H1 (cell line): Measurements from ENCODE around the gene MFN1. TPM values are rescaled to one million over a fixed set of nuclear protein-coding genes. Genes with fewer than 3 reads are reported as not detected.

Experiments
- CTCF ChIA-PET: fragments of 300-600 bp; sonication (Branson Sonifier 250); formaldehyde crosslinking; loops from one replicate; lab custom pipeline; 2021; ENCODE audit not compliant: partially characterized antibody; lab: Charles Lee
- POLR2A ChIA-PET: fragments of 300-600 bp; sonication (Branson Sonifier 250); formaldehyde crosslinking; loops from one replicate; lab custom pipeline; 2021; ENCODE audit warnings: inconsistent platforms; ENCODE audit not compliant: partially characterized antibody; lab: Charles Lee
- DNase-seq, 2 experiments: peaks; one replicate each; pipeline versions ENCODE4 v3.0.0 to v3.0.0-alpha.2; 2010 to 2022; ENCODE audit warnings: low spot score in 2 of 2, low read depth in 1 of 2, mixed read lengths in 1 of 2
- FAIRE-seq: peaks from 2 replicates; lab custom pipeline; 2011; peaks lifted over from hg19 to GRCh38; lab: Jason Lieb, UNC
- H2AFZ ChIP-seq: 2 replicates; pipeline ENCODE4 v1.8.1; 2012; ENCODE audit warnings: low read length, inconsistent platforms
- H2AK5ac ChIP-seq: 2 replicates; pipeline ENCODE4 v1.6.1; 2013; ENCODE audit warnings: low read depth, low read length
- H2BK120ac ChIP-seq: replicated peaks from 2 replicates; pipeline ENCODE3; 2013; ENCODE audit warnings: low read depth, low read length, inconsistent platforms
- H2BK12ac ChIP-seq: 2 replicates; pipeline ENCODE4 v1.6.1; 2013; ENCODE audit warnings: low read depth, low read length
- H2BK15ac ChIP-seq: 2 replicates; pipeline ENCODE4 v1.6.1; 2013; ENCODE audit warnings: low read length
- H2BK20ac ChIP-seq: 2 replicates; pipeline ENCODE4 v1.6.1; 2013; ENCODE audit warnings: low read length
- H2BK5ac ChIP-seq: 2 replicates; pipeline ENCODE4 v1.6.1; 2013; ENCODE audit warnings: low read depth, low read length
- H3K14ac ChIP-seq: 2 replicates; pipeline ENCODE4 v1.6.1; 2013; ENCODE audit warnings: inconsistent platforms; ENCODE audit not compliant: insufficient read length
- H3K18ac ChIP-seq: 2 replicates; pipeline ENCODE4 v1.6.1; 2013; ENCODE audit warnings: low read length; ENCODE audit errors: extremely low read depth
- H3K23ac ChIP-seq: 2 replicates; pipeline ENCODE4 v1.6.1; 2013; ENCODE audit warnings: inconsistent platforms; ENCODE audit not compliant: insufficient read length
- H3K23me2 ChIP-seq: 2 replicates; pipeline ENCODE4 v1.6.1; 2013; ENCODE audit warnings: low read depth, low read length
- H3K27ac ChIP-seq: 2 replicates; pipeline ENCODE4 v1.6.1; 2011; ENCODE audit warnings: low read depth, low read length, inconsistent platforms
- H3K27me3 ChIP-seq, 4 experiments: replicated peaks in 1 of 4; 1 replicate in 1 of 4; 2 replicates in 3 of 4; pipeline versions ENCODE4 v1.6.1 to v1.8.1; 2011 to 2013; ENCODE audit warnings: low read length in 3 of 4, mild to moderate bottlenecking in 3 of 4, inconsistent platforms in 2 of 4, mixed read lengths in 2 of 4, moderate library complexity in 1 of 4; ENCODE audit not compliant: control insufficient read depth in 3 of 4, insufficient read depth in 3 of 4; ENCODE audit errors: extremely low read depth in 1 of 4
- H3K36me3 ChIP-seq, 4 experiments: 2 replicates each; pipeline versions ENCODE4 v1.6.1 to v1.8.1; 2011 to 2013; ENCODE audit warnings: mild to moderate bottlenecking in 4 of 4, low read length in 3 of 4, moderate library complexity in 2 of 4, control low read depth in 1 of 4, inconsistent platforms in 1 of 4; ENCODE audit not compliant: insufficient read depth in 4 of 4, control insufficient read depth in 2 of 4
- H3K4ac ChIP-seq: replicated peaks from 2 replicates; pipeline ENCODE3; 2013; ENCODE audit warnings: low read length, low read depth, mixed read lengths, inconsistent platforms; ENCODE audit not compliant: insufficient read length
- H3K4me1 ChIP-seq, 4 experiments: replicated peaks in 1 of 4; 1 replicate in 1 of 4; 2 replicates in 3 of 4; pipeline versions ENCODE4 v1.6.1 to v1.8.1; 2011 to 2013; ENCODE audit warnings: low read length in 3 of 4, inconsistent platforms in 2 of 4, mixed read lengths in 1 of 4; ENCODE audit not compliant: insufficient read depth in 4 of 4, control insufficient read depth in 3 of 4
- H3K4me2 ChIP-seq, 2 experiments: 2 replicates each; pipeline versions ENCODE4 v1.6.1 to v1.8.1; 2011 to 2013; ENCODE audit warnings: low read depth in 2 of 2, low read length in 2 of 2, control low read depth in 1 of 2, inconsistent platforms in 1 of 2, mild to moderate bottlenecking in 1 of 2; ENCODE audit not compliant: insufficient read depth in 1 of 2
- H3K4me3 ChIP-seq, 4 experiments: fragments of 200-600, 300-600 bp in 1 of 4; sonication (generic), shearing (Covaris generic), sonication (Bioruptor Twin) in 1 of 4; 2 replicates each; pipeline versions ENCODE4 v1.5.1 to v1.8.1; 2011 to 2016; ENCODE audit warnings: low read length in 4 of 4, low read depth in 3 of 4, control low read depth in 2 of 4, inconsistent platforms in 2 of 4, mild to moderate bottlenecking in 2 of 4, mixed read lengths in 1 of 4, moderate library complexity in 1 of 4; ENCODE audit not compliant: insufficient read depth in 2 of 4; ENCODE audit errors: extremely low read depth in 1 of 4
- H3K56ac ChIP-seq: replicated peaks from 2 replicates; pipeline ENCODE3; 2013; ENCODE audit warnings: low read depth, mild to moderate bottlenecking, mixed read lengths, low read length, inconsistent platforms; ENCODE audit not compliant: insufficient read length
- H3K79me1 ChIP-seq: 2 replicates; pipeline ENCODE4 v1.6.1; 2013; ENCODE audit warnings: low read depth, low read length, control low read depth
- H3K79me2 ChIP-seq, 2 experiments: 2 replicates each; pipeline versions ENCODE4 v1.6.1 to v1.8.1; 2012 to 2013; ENCODE audit warnings: low read length in 2 of 2, mild to moderate bottlenecking in 2 of 2, inconsistent platforms in 1 of 2; ENCODE audit not compliant: insufficient read depth in 2 of 2, control insufficient read depth in 1 of 2
- H3K9ac ChIP-seq, 4 experiments: replicated peaks in 1 of 4; 1 replicate in 1 of 4; 2 replicates in 3 of 4; pipeline versions ENCODE4 v1.6.1 to v1.8.1; 2011 to 2013; ENCODE audit warnings: low read depth in 3 of 4, low read length in 3 of 4, control low read depth in 2 of 4, mild to moderate bottlenecking in 2 of 4, moderate library complexity in 2 of 4, inconsistent platforms in 1 of 4; ENCODE audit errors: extremely low read depth in 1 of 4
- H3K9me3 ChIP-seq, 2 experiments: 2 replicates each; pipeline versions ENCODE4 v1.6.1 to v1.8.1; 2012 to 2013; ENCODE audit warnings: mild to moderate bottlenecking in 2 of 2, moderate library complexity in 2 of 2, control low read depth in 1 of 2, inconsistent platforms in 1 of 2, low read depth in 1 of 2, low read length in 1 of 2, mixed read lengths in 1 of 2; ENCODE audit not compliant: insufficient read depth in 2 of 2
- H4K20me1 ChIP-seq, 2 experiments: replicated peaks in 1 of 2; 2 replicates each; pipeline versions ENCODE3 to v1.8.1; 2011 to 2013; ENCODE audit warnings: inconsistent platforms in 2 of 2, low read length in 2 of 2, mild to moderate bottlenecking in 1 of 2; ENCODE audit not compliant: insufficient read depth in 2 of 2, control insufficient read depth in 1 of 2
- H4K5ac ChIP-seq: 2 replicates; pipeline ENCODE4 v1.6.1; 2013; ENCODE audit warnings: low read length, low read depth, mixed read lengths, inconsistent platforms; ENCODE audit not compliant: insufficient read length
- H4K8ac ChIP-seq: 2 replicates; pipeline ENCODE4 v1.8.0; 2013; ENCODE audit warnings: mild to moderate bottlenecking, moderate library complexity, low read length, inconsistent platforms; ENCODE audit not compliant: insufficient read depth; ENCODE audit errors: extremely low read depth
- H4K91ac ChIP-seq: replicated peaks from 2 replicates; pipeline ENCODE3; 2013; ENCODE audit warnings: low read length, mixed read lengths, inconsistent platforms; ENCODE audit not compliant: insufficient read length
- HDAC6 ChIP-seq: IDR thresholded peaks from one replicate; pipeline ENCODE4 v1.7.1; 2012; ENCODE audit warnings: low read depth, mild to moderate bottlenecking, inconsistent platforms, low read length, moderate library complexity
- MAFK ChIP-seq: IDR thresholded peaks from 2 replicates; pipeline ENCODE4 v1.6.1; 2012; ENCODE audit warnings: low read depth, mild to moderate bottlenecking, improper control_type of control experiment, low read length
- NANOG ChIP-seq: IDR thresholded peaks from 2 replicates; pipeline ENCODE4 v1.6.1; 2011; ENCODE audit warnings: low read length, low read depth, mild to moderate bottlenecking, inconsistent platforms; ENCODE audit not compliant: insufficient read depth, poor library complexity, severe bottlenecking
- SIN3A ChIP-seq, 2 experiments: IDR thresholded peaks in 1 of 2; conservative IDR thresholded peaks in 1 of 2; 2 replicates each; pipeline ENCODE4 v1.6.1; 2011 to 2012; ENCODE audit warnings: low read length in 2 of 2, improper control_type of control experiment in 1 of 2, low read depth in 1 of 2, mild to moderate bottlenecking in 1 of 2
- whole genome bisulfite sequencing, 2 experiments: shearing (Covaris generic) in 1 of 2; methylation state at CpG; one replicate each; pipeline versions ENCODE4 v1.1.6 to v1.1.7; 2013 to 2015; ENCODE audit warnings: low lambda C conversion rate in 2 of 2, mixed read lengths in 2 of 2, inconsistent platforms in 1 of 2, low coverage in 1 of 2, missing lambda C conversion rate in 1 of 2; ENCODE audit not compliant: insufficient replicate concordance in 2 of 2, insufficient coverage in 1 of 2, insufficient read length in 1 of 2; ENCODE audit errors: extremely low coverage in 1 of 2, missing lambda C conversion rate in 1 of 2; 5-methylcytosine and 5-hydroxymethylcytosine counted together
- polyA plus RNA-seq, 7 experiments: library from polyadenylated mRNA; depleted of rRNA in 3 of 7; stranded (reverse) in 5 of 7; unstranded in 2 of 7; fragments of >200 nt in 5 of 7; fragments of 200-250 nt in 2 of 7; gene quantifications; 1 replicate in 5 of 7; 2 replicates in 1 of 7; 4 replicates in 1 of 7; pipeline versions ENCODE4 v1.2.1 to v1.2.3, GENCODE V29; 2011 to 2013; ENCODE audit warnings: missing spikeins in 2 of 7, mixed read lengths in 2 of 7
- total RNA-seq: library from RNA; stranded (reverse); fragmentation: NEBNext Ultra II Directional; extraction: Animal tissue kit (Norgen Biotek cat#: 25700); gene quantifications from 2 replicates; pipeline ENCODE4 v1.2.1, GENCODE V29; 2021

MFN1 gene
- total and polyA plus RNA-seq, 2 of the 8 experiments (the other 6 are each of a cell fraction or from before 2014, with no cell fraction given), result 9.1 to 35.6 TPM

DNA sequence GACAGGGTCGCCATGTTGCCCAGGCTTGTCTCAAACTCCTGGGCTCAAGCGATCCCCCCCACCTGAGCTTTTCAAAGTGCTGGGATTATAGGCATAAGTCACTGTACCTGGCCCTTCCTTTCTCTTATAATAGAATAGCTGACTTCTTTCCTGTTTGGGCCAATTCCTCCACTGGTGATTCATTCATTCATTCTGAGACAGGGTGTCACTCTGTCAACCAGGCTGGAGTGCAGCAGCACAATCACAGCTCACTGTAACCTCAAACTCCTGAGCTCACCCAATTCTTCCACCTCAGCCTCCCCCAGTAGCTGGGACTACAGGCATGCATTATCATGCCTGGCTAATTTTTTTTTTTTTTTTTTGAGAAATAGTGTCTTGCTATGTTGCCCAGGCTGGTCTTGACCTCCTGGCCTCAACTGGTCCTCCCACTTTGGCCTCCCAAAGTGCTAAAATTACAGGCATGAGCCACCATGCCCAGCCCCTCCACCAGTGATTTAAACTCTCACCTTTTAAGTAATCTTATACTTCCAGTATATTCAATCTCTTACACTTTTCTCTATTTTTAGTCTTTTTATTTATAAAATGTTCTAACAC lies 82.9 kb downstream of the MFN1 start:
- Histone ChIP-seq H2BK20ac (no peak overlapping the region), H3K9ac (no peak overlapping the region), H3K23me2 (no peaks in the 10 kb centered on the region), H3K56ac (no peak overlapping the region), H3K9me3 (no peaks in the 10 kb centered on the region), H4K91ac (no peak overlapping the region), H3K23ac (no peak overlapping the region), H3K27ac (no peak overlapping the region), H2AFZ (no peak overlapping the region), H3K4me3 (no peak overlapping the region), H4K8ac (no peak overlapping the region), H2BK120ac (no peak overlapping the region), H3K79me1 (no peaks in the 10 kb centered on the region; the same call in 1 of the 2 replicates), H2BK5ac (no peak overlapping the region), H3K36me3 (no peaks in the 10 kb centered on the region), H3K4me2 (no peak overlapping the region), H3K4me1 (no peaks in the 10 kb centered on the region), H2AK5ac (no peak overlapping the region), H2BK12ac (no peak overlapping the region), H4K5ac (no peak overlapping the region), H2BK15ac (no peak overlapping the region), H3K18ac (no peak overlapping the region), H4K20me1 (no peaks in the 10 kb centered on the region), H3K79me2 (0 out of 4 replicates have a peak, but pooled peaks cover 0 to 2% of the 10 kb centered on the region in 2 experiments), H3K14ac (no peak overlapping the region), H3K4ac (no peak overlapping the region), H3K27me3 (no peaks in the 10 kb centered on the region)
- DNase-seq, result no peak
- POLR2A ChIA-PET, result interaction anchor here (1.5 kb wide), 1 partner anchor 9 kb away, joined by 5 read pairs; no protein-coding TSS in a partner anchor
- 100% methylated on average over 2 of the region's 2 CpGs; no CpG with 5 or more reads in 1 of the 2 experiments for WGBS, 2 experiments
- FAIRE-seq, result no peak
- CTCF ChIA-PET, result interaction anchor here (0.6 to 2.2 kb wide), 6 partner anchors 9 to 273 kb away, joined by 3 to 7 read pairs (median 4); no protein-coding TSS in a partner anchor
- TF ChIP-seq NANOG (no peak), SIN3A (conservative IDR thresholded peaks at IDR 0.05 in 1 of 2, IDR thresholded peaks at IDR 0.05 in 1 of 2; ENCODE audit: low read depth in 1 of 2, low read length in 2 of 2) (no peak), MAFK (no peak), HDAC6 (no peak)
